Neural progenitor cell (in vitro differentiated cells): Measurements from ENCODE around the gene LUZP1.

ENCODE experiments used
- CTCF ChIP-seq: fragments of 200-600 bp; sonication (generic); IDR thresholded peaks from 2 replicates; pipeline ENCODE4 v1.5.1; 2017; ENCODE audit warnings: antibody characterized with exemption, mild to moderate bottlenecking
- EZH2 ChIP-seq: fragments of 200-600 bp; sonication (generic); IDR thresholded peaks from 2 replicates; pipeline ENCODE4 v1.6.1; 2017; ENCODE audit warnings: antibody characterized with exemption, mild to moderate bottlenecking, moderate library complexity
- EZH2phosphoT487 ChIP-seq: fragments of 200-600 bp; sonication (generic); IDR thresholded peaks from 2 replicates; pipeline ENCODE4 v1.6.1; 2017; ENCODE audit warnings: antibody characterized with exemption

- no peak for TF ChIP-seq CTCF
- no peak for TF ChIP-seq EZH2
- TF ChIP-seq EZH2phosphoT487, result no peak
Observed at GRCh38 chr1:23118957-23119792, 49.5 kb downstream of the LUZP1 start.
